ENCODE results near the gene ZNF609.

ZNF609 gene

DNA sequence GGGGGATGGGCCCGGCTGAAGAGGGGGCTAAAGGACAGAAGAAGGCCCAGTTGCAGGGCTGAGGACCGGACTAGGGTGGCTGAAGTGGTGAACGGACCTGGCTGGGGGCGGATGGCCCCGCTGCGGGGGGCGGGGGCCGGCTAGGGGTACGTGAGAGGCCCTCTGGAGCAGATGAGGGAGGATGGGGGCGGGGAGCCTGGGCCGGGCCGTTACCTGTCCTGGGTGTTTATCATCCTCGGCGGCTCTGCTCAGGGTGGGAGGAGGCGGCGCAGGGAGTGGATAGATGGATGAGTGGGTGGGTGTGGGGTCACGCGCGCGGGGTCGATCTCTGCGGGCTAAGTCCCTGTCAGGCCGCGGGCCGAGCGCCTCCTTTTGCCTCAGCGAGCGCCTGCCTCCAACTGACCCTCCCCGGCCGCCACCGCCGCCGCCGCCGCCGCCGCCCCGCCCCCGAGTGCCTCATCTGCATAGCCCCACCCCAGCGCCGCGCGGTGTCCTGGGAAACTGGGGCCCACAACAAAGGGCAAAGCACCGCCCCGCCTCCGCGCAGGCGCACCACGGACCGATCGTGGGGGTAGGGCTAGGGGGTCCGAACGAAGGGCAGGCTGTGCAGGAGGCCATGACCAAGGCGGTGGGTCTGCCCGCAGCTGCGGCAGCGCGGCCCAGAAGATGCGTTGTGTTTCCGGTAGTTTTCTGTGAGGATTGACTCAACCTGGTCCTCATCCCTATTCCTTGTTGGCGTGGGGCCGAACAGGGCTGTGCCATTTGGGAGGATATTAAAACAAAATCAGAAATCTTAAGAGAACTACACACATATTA, 242.6 kb downstream of the ZNF609 start:
- Histone ChIP-seq H3K9me3 (ENCODE audit: control insufficient read depth, insufficient read depth, low read length) (no peaks in the 10 kb centered on the region), H3K36me3 (ENCODE audit: insufficient read depth, low read length) (peaks cover 6% of the 10 kb centered on the region; the same call in 1 of the 2 replicates), H3K4me1 (ENCODE audit: insufficient read depth, low read length) (peaks cover 35% of the 10 kb centered on the region), H3K9ac (ENCODE audit: low read depth, low read length) (peak overlapping the region; percentile 74)

GRCh38 chr15:64703632-64703959, 243.2 kb downstream of the ZNF609 start:
- H3K4me1 ChIP-seq (ENCODE audit: insufficient read depth, low read length): peaks cover 30% of the 10 kb centered on the region
- peaks cover 11% of the 10 kb centered on the region; the same call in 1 of the 2 replicates for H3K36me3 ChIP-seq (ENCODE audit: insufficient read depth, low read length)
- no peaks in the 10 kb centered on the region for H3K9me3 ChIP-seq (ENCODE audit: control insufficient read depth, insufficient read depth, low read length)
- peak overlapping the region; percentile 53 for H3K9ac ChIP-seq (ENCODE audit: low read depth, low read length)

DNA sequence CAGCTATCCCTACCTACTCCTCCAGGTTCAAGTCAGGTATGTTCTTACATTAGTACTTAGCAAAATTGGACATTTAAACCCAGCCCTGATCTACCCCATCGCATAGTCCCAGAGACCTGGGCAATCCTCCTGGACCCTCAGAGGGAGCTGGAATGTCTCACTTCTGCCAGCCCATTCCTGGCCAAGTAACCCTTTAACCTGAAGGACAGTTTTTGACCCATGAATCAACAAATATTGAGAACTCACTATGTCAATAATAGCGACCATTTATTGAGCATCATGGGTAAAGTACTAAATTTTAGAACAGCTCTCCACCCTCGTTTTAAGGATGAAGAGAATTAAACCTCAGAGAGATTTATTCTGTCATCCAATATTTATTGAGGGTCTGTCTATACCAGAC, 244.6 kb downstream of the ZNF609 start:
- no peaks in the 10 kb centered on the region for H3K9me3 ChIP-seq (ENCODE audit: control insufficient read depth, insufficient read depth, low read length)
- peaks cover 11% of the 10 kb centered on the region; the same call in 1 of the 2 replicates for H3K36me3 ChIP-seq (ENCODE audit: insufficient read depth, low read length)
- no peak overlapping the region for H3K9ac ChIP-seq (ENCODE audit: low read depth, low read length)
- H3K4me1 ChIP-seq (ENCODE audit: insufficient read depth, low read length): peaks cover 17% of the 10 kb centered on the region

DNA sequence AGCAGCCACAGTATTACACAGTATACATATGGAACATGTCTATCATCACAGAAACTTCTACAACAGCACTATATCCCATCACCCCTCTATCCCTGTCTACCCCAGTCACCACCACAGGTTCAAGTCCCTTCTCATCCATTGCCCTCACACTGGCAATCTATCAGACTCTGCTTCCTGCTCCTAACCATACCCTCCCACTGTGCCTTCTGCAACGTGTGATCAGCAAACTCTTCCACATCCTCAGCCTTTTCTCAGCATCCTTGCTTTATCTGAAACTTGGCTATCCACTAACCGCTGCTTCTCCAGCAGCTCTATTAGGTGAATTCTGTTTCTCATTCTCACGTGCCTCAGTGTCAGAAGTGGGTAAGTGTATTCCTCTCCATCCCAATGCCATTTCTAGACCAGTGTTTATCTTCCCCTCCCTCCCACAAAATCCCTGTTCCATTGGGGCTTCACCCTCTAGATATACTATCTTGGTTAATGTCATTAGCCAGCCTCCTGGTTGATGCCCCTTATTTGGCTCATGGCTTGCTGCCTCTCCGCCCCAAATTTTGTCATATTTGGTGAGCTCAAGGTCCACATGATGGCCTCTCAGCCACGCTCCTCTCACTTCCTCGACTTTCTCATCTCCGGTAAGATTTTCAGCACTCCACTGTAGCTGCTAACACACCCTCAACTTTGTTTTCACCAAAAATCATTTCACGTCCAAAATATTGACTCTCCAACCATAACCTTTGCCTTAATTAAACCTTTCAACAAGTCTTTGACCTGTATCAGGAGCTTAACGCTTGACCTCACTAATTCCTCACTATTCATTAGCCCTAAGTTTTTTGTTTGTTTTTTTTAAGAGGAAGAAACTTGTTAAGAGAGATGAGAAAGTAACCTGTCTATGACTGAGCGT, 245.9 kb downstream of the ZNF609 start:
- Histone ChIP-seq H3K9ac (ENCODE audit: low read depth, low read length) (no peak overlapping the region), H3K9me3 (ENCODE audit: control insufficient read depth, insufficient read depth, low read length) (no peaks in the 10 kb centered on the region), H3K4me1 (ENCODE audit: insufficient read depth, low read length) (peaks cover 8% of the 10 kb centered on the region), H3K36me3 (ENCODE audit: insufficient read depth, low read length) (peaks cover 16% of the 10 kb centered on the region; the same call in 1 of the 2 replicates)

GRCh38 chr15:64710676-64711428, 250.5 kb downstream of the ZNF609 start:
- no peaks in the 10 kb centered on the region for H3K9me3 ChIP-seq (ENCODE audit: control insufficient read depth, insufficient read depth, low read length)
- H3K9ac ChIP-seq (ENCODE audit: low read depth, low read length): no peak overlapping the region
- no peaks in the 10 kb centered on the region for H3K4me1 ChIP-seq (ENCODE audit: insufficient read depth, low read length)
- peaks cover 21% of the 10 kb centered on the region; the same call in 1 of the 2 replicates for H3K36me3 ChIP-seq (ENCODE audit: insufficient read depth, low read length)

DNA sequence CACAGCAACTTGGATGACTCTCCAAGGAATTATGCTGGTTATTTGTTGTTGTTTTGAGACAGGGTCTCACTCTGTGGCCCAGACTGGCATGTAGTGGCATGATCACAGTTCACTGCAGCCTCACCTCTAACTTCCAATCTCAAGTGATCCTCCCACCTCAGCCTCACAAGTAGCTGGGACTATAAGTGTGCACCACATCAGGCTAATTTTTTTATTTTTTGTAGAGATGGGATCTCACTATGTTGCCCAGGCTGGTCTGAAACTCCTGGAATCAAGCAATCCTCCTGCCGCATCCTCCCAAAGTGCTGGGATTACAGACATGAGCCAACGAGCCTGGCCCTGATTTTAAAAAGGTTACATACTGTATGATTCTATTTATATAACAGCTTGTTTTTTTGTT, 252.0 kb downstream of the ZNF609 start:
- Histone ChIP-seq H3K36me3 (ENCODE audit: insufficient read depth, low read length) (peaks cover 27% of the 10 kb centered on the region), H3K9ac (ENCODE audit: low read depth, low read length) (no peak overlapping the region), H3K9me3 (ENCODE audit: control insufficient read depth, insufficient read depth, low read length) (no peaks in the 10 kb centered on the region), H3K4me1 (ENCODE audit: insufficient read depth, low read length) (no peaks in the 10 kb centered on the region)

- Histone ChIP-seq H3K36me3 (ENCODE audit: insufficient read depth, low read length) (peaks cover 31% of the 10 kb centered on the region), H3K9me3 (ENCODE audit: control insufficient read depth, insufficient read depth, low read length) (no peaks in the 10 kb centered on the region), H3K4me1 (ENCODE audit: insufficient read depth, low read length) (peaks cover under 1% of the 10 kb centered on the region; the same call in 1 of the 2 replicates), H3K9ac (ENCODE audit: low read depth, low read length) (no peak overlapping the region)
Measured at GRCh38 chr15:64713592-64713991, 253.2 kb downstream of the ZNF609 start.

GRCh38 chr15:64716452-64716851, 256.1 kb downstream of the ZNF609 start:
- peaks cover 4% of the 10 kb centered on the region; the same call in 1 of the 2 replicates for H3K4me1 ChIP-seq (ENCODE audit: insufficient read depth, low read length)
- H3K36me3 ChIP-seq (ENCODE audit: insufficient read depth, low read length): peaks cover 33% of the 10 kb centered on the region
- H3K9me3 ChIP-seq (ENCODE audit: control insufficient read depth, insufficient read depth, low read length): no peaks in the 10 kb centered on the region
- no peak overlapping the region for H3K9ac ChIP-seq (ENCODE audit: low read depth, low read length)

- Histone ChIP-seq H3K4me1 (ENCODE audit: insufficient read depth, low read length) (peaks cover 4% of the 10 kb centered on the region; the same call in 1 of the 2 replicates), H3K9ac (ENCODE audit: low read depth, low read length) (no peak overlapping the region), H3K9me3 (ENCODE audit: control insufficient read depth, insufficient read depth, low read length) (no peaks in the 10 kb centered on the region), H3K36me3 (ENCODE audit: insufficient read depth, low read length) (peaks cover 33% of the 10 kb centered on the region)
Measured at GRCh38 chr15:64717130-64717529, 256.8 kb downstream of the ZNF609 start.

GRCh38 chr15:64717735-64718495, 257.5 kb downstream of the ZNF609 start:
- Histone ChIP-seq H3K36me3 (ENCODE audit: insufficient read depth, low read length) (peaks cover 29% of the 10 kb centered on the region), H3K4me1 (ENCODE audit: insufficient read depth, low read length) (peaks cover 4% of the 10 kb centered on the region; the same call in 1 of the 2 replicates), H3K9me3 (ENCODE audit: control insufficient read depth, insufficient read depth, low read length) (no peaks in the 10 kb centered on the region), H3K9ac (ENCODE audit: low read depth, low read length) (no peak overlapping the region)

DNA sequence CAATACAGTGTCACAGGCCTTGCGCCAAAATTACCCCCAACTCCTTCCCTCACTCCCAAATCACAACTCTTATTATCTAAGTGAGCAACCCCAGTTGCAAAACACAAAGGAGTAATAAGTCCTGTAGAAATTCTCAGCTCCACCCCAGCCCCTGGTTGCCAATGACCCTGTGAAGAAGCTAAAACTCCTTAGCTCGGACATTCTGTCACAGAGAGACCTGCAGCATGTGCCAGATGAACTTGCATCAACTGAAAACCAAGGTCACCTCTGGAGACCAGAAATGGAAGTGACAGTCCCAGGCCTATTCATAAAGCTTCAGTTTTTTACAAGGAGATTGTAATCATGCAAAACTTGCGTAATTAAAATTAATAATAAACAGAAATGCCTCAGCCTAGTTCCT, 259.8 kb downstream of the ZNF609 start:
- H3K4me1 ChIP-seq (ENCODE audit: insufficient read depth, low read length): peaks cover 4% of the 10 kb centered on the region; the same call in 1 of the 2 replicates
- peaks cover 29% of the 10 kb centered on the region for H3K36me3 ChIP-seq (ENCODE audit: insufficient read depth, low read length)
- no peak overlapping the region for H3K9ac ChIP-seq (ENCODE audit: low read depth, low read length)
- no peaks in the 10 kb centered on the region for H3K9me3 ChIP-seq (ENCODE audit: control insufficient read depth, insufficient read depth, low read length)

GRCh38 chr15:64730151-64730550, 269.8 kb downstream of the ZNF609 start:
- Histone ChIP-seq H3K9me3 (ENCODE audit: control insufficient read depth, insufficient read depth, low read length) (no peaks in the 10 kb centered on the region), H3K4me1 (ENCODE audit: insufficient read depth, low read length) (peaks cover 11% of the 10 kb centered on the region), H3K9ac (ENCODE audit: low read depth, low read length) (no peak overlapping the region), H3K36me3 (ENCODE audit: insufficient read depth, low read length) (peaks cover 16% of the 10 kb centered on the region)

- Histone ChIP-seq H3K9ac (ENCODE audit: low read depth, low read length) (no peak overlapping the region), H3K9me3 (ENCODE audit: control insufficient read depth, insufficient read depth, low read length) (no peaks in the 10 kb centered on the region), H3K4me1 (ENCODE audit: insufficient read depth, low read length) (peaks cover 11% of the 10 kb centered on the region), H3K36me3 (ENCODE audit: insufficient read depth, low read length) (peaks cover 16% of the 10 kb centered on the region)
Measured at GRCh38 chr15:64731012-64731804, 270.8 kb downstream of the ZNF609 start.

All from ES-I3 (cell line).